ENCODE data around the gene EFCAB6. TPM values are rescaled to one million over a fixed set of nuclear protein-coding genes. Genes with fewer than 3 reads are reported as not detected.

EFCAB6 gene
- total RNA-seq, 4 donors from 2014 or later, result 1.2 to 4.0 (median 3.0) TPM

DNA sequence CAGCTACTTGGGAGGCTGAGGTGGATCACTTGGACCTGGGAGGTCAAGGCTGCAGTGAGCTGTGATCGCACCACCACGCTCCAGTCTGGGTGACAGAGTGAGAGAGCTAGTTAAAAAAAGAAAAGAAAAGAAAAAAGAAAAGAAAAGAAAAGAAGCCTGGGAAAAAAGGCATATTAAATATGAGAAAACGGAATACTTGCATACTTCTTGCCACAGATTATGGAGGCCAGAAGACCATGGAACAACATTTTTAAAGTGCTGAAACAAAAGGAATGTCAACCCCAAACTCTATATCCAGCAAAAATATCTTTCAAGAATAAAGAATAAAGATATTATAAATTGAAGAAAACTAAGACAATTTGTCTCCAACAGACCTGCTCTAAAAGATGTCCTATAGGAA is 191.9 kb downstream of the EFCAB6 start:
- 98% methylated on average over 3 of the region's 3 CpGs for WGBS
- intact Hi-C loops (cut with DNase I), result no loop called here
- DNase-seq (ENCODE audit: extremely low spot score), result peak; percentile 21
- no peaks in the 10 kb centered on the region for H3K27me3 ChIP-seq
- no peak for TF ChIP-seq POLR2AphosphoS5 (IDR thresholded peaks at IDR 0.05)
- TF ChIP-seq POLR2A (IDR thresholded peaks at IDR 0.05; ENCODE audit: low read depth), result no peak
- TF ChIP-seq, protein P1, sequence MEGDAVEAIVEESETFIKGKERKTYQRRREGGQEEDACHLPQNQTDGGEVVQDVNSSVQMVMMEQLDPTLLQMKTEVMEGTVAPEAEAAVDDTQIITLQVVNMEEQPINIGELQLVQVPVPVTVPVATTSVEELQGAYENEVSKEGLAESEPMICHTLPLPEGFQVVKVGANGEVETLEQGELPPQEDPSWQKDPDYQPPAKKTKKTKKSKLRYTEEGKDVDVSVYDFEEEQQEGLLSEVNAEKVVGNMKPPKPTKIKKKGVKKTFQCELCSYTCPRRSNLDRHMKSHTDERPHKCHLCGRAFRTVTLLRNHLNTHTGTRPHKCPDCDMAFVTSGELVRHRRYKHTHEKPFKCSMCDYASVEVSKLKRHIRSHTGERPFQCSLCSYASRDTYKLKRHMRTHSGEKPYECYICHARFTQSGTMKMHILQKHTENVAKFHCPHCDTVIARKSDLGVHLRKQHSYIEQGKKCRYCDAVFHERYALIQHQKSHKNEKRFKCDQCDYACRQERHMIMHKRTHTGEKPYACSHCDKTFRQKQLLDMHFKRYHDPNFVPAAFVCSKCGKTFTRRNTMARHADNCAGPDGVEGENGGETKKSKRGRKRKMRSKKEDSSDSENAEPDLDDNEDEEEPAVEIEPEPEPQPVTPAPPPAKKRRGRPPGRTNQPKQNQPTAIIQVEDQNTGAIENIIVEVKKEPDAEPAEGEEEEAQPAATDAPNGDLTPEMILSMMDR (IDR thresholded peaks at IDR 0.05), result no peak
- no peak for TF ChIP-seq EP300 (IDR thresholded peaks at IDR 0.05)
- H3K4me1 ChIP-seq, result no peaks in the 10 kb centered on the region
- H3K27ac ChIP-seq (replicated peaks in 1 of 4), result no peak overlapping the region
- H3K36me3 ChIP-seq, result no peaks in the 10 kb centered on the region
- no peak overlapping the region for H3K4me3 ChIP-seq
- H3K9me3 ChIP-seq, result peaks cover 0 to 11% (median 8%) of the 10 kb centered on the region in 4 donors

DNA sequence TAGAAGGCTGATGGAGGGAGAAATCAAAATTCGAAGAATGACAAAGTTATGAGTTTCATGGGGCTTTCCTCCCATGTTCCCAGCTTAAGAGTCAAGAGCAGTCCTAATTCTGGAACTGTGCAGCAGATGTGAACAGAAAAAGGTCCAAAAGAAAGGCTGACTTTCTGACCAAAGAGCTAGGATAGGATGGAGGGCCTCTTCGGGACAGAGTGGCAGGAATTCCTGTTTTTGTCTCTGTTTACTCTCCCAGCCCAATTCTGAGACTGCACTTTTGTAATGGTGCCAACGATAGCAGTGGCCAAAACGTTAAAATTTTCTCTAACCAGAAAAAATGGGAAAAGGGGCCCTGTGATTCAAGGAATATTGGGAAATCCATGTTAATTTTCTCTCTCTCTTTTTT is 193.6 kb downstream of the EFCAB6 start:
- H3K27ac ChIP-seq (replicated peaks in 1 of 4), result no peak overlapping the region
- TF ChIP-seq POLR2A (IDR thresholded peaks at IDR 0.05; ENCODE audit: low read depth) (no peak), POLR2AphosphoS5 (IDR thresholded peaks at IDR 0.05) (no peak), EP300 (IDR thresholded peaks at IDR 0.05) (no peak)
- TF ChIP-seq, protein P1 (IDR thresholded peaks at IDR 0.05), result no peak
- WGBS, result 81% methylated on average over 4 of the region's 4 CpGs
- no peaks in the 10 kb centered on the region for H3K27me3 ChIP-seq
- intact Hi-C loops (cut with DNase I), result no loop called here
- peak; percentile 17 for DNase-seq (ENCODE audit: extremely low spot score)
- no peaks in the 10 kb centered on the region for H3K4me1 ChIP-seq
- H3K4me3 ChIP-seq, result no peak overlapping the region
- no peaks in the 10 kb centered on the region for H3K36me3 ChIP-seq
- H3K9me3 ChIP-seq, result peaks cover 0 to 11% (median 8%) of the 10 kb centered on the region in 4 donors

DNA sequence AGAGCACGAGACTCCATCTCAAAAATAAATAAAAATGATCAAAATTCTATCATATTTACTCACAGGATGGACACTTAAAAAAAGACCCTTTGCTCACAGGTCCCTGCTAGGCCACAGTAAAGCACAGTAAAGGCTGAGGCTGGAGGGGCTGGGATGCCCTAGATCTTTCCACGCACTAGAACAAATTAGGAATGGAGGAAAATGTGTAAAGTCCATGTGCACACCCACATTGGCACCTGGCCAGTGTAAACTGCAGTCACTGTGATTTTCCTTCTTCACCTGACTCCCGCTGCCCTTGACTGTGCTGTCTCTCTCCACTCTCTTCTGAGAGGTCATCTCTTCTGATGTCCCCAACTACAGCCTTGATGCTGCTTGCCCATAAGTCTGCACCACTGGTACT is 195.5 kb downstream of the EFCAB6 start:
- DNase-seq (ENCODE audit: extremely low spot score), result peak; percentile 80
- H3K27ac ChIP-seq (replicated peaks in 1 of 4), result no peak overlapping the region
- TF ChIP-seq EP300 (IDR thresholded peaks at IDR 0.05) (no peak), POLR2AphosphoS5 (IDR thresholded peaks at IDR 0.05) (no peak)
- TF ChIP-seq, protein P1 (IDR thresholded peaks at IDR 0.05), result no peak
- intact Hi-C loops (cut with DNase I), result no loop called here
- no peaks in the 10 kb centered on the region for H3K36me3 ChIP-seq
- WGBS, result 86% methylated on average over 3 of the region's 3 CpGs
- H3K4me3 ChIP-seq, result no peak overlapping the region
- H3K9me3 ChIP-seq, result peaks cover 0 to 11% (median 8%) of the 10 kb centered on the region in 4 donors
- H3K27me3 ChIP-seq, result no peaks in the 10 kb centered on the region
- no peaks in the 10 kb centered on the region for H3K4me1 ChIP-seq

DNA sequence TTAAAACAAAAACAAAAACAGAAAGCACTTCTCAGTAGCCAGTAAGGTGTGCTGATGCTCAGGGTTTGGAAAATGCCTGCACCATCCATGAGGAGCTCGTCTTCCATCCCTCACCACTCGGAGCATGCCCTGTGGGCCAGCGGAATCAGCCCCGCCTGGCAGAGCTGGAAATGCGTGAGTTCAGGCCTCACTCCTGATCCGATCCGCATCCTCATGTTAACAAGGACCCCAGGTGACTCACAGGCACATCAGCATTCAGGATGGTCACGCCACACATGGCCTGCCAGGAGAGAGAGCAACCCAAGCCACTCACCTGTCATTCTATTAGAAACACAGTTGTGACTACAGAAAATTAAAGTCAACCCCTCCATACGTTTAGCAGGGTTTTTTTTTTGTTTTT is 211.8 kb downstream of the EFCAB6 start:
- Histone ChIP-seq H3K27me3 (no peaks in the 10 kb centered on the region), H3K4me3 (no peak overlapping the region), H3K4me1 (no peaks in the 10 kb centered on the region), H3K36me3 (no peaks in the 10 kb centered on the region), H3K9me3 (peaks cover 0 to 3% (median 0%) of the 10 kb centered on the region in 4 donors), H3K27ac (replicated peaks in 1 of 4) (no peak overlapping the region)
- TF ChIP-seq POLR2AphosphoS5 (IDR thresholded peaks at IDR 0.05), result no peak
- no peak for TF ChIP-seq POLR2A (IDR thresholded peaks at IDR 0.05; ENCODE audit: low read depth)
- TF ChIP-seq EP300 (IDR thresholded peaks at IDR 0.05), result no peak
- TF ChIP-seq, protein P1 (IDR thresholded peaks at IDR 0.05), result no peak
- 77% methylated on average over 9 of the region's 9 CpGs for WGBS
- intact Hi-C loops (cut with DNase I), result no loop called here
- DNase-seq (ENCODE audit: extremely low spot score), result no peak

DNA sequence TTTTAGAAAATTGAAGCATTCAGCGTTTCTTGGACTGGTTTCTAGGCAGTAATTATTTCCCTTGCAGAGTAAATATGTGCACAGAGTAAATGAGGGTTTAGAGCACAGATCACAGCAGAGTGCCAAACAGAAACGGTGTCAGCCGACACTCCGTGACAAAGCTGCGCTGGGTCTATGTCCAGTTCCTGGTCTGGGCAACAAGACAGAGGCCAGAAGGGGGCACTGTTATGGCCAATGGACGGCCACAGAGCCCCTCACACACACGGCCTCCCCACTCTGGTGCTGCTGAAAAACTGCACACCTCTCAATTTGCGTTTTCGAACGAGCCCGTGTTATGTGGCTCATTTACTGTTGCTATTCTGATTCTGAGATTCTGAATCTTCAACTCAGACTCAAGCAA is 219.6 kb downstream of the EFCAB6 start:
- Histone ChIP-seq H3K4me1 (no peaks in the 10 kb centered on the region), H3K9me3 (peaks cover 0 to 7% (median 0%) of the 10 kb centered on the region in 4 donors), H3K27ac (replicated peaks in 1 of 4) (no peak overlapping the region), H3K27me3 (no peaks in the 10 kb centered on the region), H3K4me3 (no peak overlapping the region), H3K36me3 (peaks cover 0 to under 1% (median 0%) of the 10 kb centered on the region in 4 donors)
- DNase-seq (ENCODE audit: extremely low spot score), result peak; percentile 45
- intact Hi-C loops (cut with DNase I), result no loop called here
- TF ChIP-seq POLR2A (IDR thresholded peaks at IDR 0.05; ENCODE audit: low read depth) (no peak), EP300 (IDR thresholded peaks at IDR 0.05) (no peak), POLR2AphosphoS5 (IDR thresholded peaks at IDR 0.05) (no peak)
- TF ChIP-seq, protein P1 (IDR thresholded peaks at IDR 0.05), result no peak
- WGBS, result 63% methylated on average over 11 of the region's 11 CpGs
